HL-60 (cell line): Measurements from ENCODE around the gene KRTAP10-9.

ENCODE experiments used
- GABPA ChIP-seq: IDR thresholded peaks from 2 replicates; pipeline ENCODE4 v1.6.1; 2012; ENCODE audit warnings: low read depth
- POLR2AphosphoS5 ChIP-seq: IDR thresholded peaks from 2 replicates; pipeline ENCODE4 v1.6.1; 2012; ENCODE audit warnings: low read depth
- SPI1 ChIP-seq: IDR thresholded peaks from 2 replicates; pipeline ENCODE4 v1.6.1; 2012; ENCODE audit warnings: low read depth, mild to moderate bottlenecking, borderline replicate concordance
- TF ChIP-seq, protein P1 (sequence below): IDR thresholded peaks from one replicate; pipeline ENCODE4 v1.5.1; 2011; ENCODE audit warnings: low read length, control low read depth, inconsistent platforms; ENCODE audit not compliant: insufficient read depth
- TF ChIP-seq, protein P2 (sequence below): IDR thresholded peaks from 2 replicates; pipeline ENCODE4 v1.6.1; 2012; ENCODE audit warnings: low read depth; ENCODE audit not compliant: insufficient replicate concordance

DNA sequence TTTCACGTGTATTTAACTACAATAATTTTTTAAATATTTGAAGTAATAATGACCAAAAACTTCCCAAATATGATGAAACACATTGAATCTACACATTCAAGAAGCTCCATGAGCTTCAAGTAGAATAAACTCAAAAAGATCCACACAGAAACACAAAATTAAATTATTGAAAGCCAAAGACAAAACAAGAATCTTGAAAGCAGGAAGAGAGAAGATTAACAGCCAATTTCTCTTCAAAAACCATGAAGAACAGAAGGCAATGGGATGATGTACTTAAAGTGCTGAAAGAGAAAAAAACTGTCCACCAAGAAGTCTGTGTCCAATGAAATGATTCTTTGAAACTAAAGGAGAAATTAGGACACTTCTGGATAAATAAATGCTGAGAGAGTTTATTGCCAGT is 5.2 kb downstream of the KRTAP10-9 start:
- no peak for TF ChIP-seq POLR2AphosphoS5
- TF ChIP-seq, protein P1, sequence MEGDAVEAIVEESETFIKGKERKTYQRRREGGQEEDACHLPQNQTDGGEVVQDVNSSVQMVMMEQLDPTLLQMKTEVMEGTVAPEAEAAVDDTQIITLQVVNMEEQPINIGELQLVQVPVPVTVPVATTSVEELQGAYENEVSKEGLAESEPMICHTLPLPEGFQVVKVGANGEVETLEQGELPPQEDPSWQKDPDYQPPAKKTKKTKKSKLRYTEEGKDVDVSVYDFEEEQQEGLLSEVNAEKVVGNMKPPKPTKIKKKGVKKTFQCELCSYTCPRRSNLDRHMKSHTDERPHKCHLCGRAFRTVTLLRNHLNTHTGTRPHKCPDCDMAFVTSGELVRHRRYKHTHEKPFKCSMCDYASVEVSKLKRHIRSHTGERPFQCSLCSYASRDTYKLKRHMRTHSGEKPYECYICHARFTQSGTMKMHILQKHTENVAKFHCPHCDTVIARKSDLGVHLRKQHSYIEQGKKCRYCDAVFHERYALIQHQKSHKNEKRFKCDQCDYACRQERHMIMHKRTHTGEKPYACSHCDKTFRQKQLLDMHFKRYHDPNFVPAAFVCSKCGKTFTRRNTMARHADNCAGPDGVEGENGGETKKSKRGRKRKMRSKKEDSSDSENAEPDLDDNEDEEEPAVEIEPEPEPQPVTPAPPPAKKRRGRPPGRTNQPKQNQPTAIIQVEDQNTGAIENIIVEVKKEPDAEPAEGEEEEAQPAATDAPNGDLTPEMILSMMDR: no peak
- no peak for TF ChIP-seq GABPA
- TF ChIP-seq, protein P2, sequence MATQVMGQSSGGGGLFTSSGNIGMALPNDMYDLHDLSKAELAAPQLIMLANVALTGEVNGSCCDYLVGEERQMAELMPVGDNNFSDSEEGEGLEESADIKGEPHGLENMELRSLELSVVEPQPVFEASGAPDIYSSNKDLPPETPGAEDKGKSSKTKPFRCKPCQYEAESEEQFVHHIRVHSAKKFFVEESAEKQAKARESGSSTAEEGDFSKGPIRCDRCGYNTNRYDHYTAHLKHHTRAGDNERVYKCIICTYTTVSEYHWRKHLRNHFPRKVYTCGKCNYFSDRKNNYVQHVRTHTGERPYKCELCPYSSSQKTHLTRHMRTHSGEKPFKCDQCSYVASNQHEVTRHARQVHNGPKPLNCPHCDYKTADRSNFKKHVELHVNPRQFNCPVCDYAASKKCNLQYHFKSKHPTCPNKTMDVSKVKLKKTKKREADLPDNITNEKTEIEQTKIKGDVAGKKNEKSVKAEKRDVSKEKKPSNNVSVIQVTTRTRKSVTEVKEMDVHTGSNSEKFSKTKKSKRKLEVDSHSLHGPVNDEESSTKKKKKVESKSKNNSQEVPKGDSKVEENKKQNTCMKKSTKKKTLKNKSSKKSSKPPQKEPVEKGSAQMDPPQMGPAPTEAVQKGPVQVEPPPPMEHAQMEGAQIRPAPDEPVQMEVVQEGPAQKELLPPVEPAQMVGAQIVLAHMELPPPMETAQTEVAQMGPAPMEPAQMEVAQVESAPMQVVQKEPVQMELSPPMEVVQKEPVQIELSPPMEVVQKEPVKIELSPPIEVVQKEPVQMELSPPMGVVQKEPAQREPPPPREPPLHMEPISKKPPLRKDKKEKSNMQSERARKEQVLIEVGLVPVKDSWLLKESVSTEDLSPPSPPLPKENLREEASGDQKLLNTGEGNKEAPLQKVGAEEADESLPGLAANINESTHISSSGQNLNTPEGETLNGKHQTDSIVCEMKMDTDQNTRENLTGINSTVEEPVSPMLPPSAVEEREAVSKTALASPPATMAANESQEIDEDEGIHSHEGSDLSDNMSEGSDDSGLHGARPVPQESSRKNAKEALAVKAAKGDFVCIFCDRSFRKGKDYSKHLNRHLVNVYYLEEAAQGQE: no peak
- no peak for TF ChIP-seq SPI1
